Stimulated activated CD8-positive, alpha-beta memory T cell treated with anti-CD3 and anti-CD28 coated beads, Interleukin-7, amount 100 ng/mL, for 48 hours (primary cell): ENCODE results near the gene GPX3.

Source experiments
- DNase-seq, 2 donors: peaks; one replicate each; pipeline ENCODE4 v3.0.0-alpha.2; 2020; ENCODE audit warnings: low read depth in 1 of 2; ENCODE audit errors: extremely low read depth in 1 of 2

GPX3 gene

GRCh38 chr5:151012862-151013261 is 7.5 kb upstream of the GPX3 start:
- DNase-seq, result no peak

GRCh38 chr5:151014680-151015343 is 5.6 kb upstream of the GPX3 start:
- no peak for DNase-seq

- no peak for DNase-seq
Measured at GRCh38 chr5:151015974-151016587, 4.3 kb upstream of the GPX3 start.

DNA sequence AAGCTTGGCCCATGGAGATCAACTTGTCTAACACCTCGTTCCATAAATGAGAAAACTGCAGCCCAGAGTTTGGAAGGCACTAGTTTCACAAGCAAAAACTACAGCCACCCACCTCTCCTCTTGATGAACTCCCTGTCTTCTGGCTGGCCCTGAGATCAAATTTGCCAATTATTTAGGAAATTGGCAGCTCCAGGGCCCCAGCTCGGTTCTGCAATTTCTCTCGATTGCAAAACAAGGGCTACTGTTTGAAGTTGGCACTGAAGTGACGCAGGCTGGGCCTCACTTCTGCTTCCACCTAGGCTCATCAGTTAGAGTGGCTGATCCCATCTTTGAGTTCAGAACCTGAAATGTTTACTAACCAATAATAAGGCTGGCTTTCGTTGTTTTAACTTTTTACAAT is 3.7 kb upstream of the GPX3 start:
- no peak for DNase-seq

- no peak for DNase-seq
Measured at GRCh38 chr5:151017897-151018296, 2.5 kb upstream of the GPX3 start.

DNA sequence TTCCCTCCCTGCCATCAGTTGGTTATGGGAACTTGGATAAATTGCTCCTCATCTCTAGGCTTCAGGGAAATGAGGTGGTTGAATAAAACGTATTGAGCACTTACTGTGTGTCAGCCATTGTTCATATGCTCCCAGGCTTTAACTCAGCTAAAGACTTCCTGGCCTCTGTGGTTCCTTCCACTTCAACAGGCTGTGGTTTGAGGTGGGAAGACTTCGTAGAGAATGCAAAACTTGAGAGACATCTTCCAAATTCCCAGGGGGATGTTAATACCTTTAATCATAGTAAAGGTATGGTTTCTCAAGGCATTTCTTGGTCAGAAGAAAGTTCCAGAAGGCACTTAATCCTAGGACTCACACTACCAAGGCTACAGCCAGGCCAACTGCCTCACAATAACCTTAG is 1.5 kb upstream of the GPX3 start:
- no peak for DNase-seq

DNA sequence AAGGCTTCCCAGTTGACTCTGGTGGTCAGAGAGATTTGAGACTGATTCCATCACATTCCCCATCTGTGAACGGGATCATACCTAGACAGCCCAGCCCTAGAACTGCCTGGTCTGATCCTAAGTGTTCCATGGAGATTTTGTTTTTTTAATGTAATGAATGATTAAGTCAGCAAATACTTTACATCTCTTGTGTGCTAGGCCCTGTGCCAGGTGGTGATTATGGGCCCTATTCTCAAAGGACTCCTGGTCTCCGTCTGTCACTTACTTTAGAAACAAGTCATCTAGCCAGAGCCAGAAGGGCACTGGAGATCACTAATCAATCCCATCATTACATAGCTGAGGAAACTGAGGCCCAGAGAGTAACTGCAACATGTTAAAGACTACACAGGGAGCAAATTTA is 1.1 kb upstream of the GPX3 start:
- DNase-seq, result no peak

DNA sequence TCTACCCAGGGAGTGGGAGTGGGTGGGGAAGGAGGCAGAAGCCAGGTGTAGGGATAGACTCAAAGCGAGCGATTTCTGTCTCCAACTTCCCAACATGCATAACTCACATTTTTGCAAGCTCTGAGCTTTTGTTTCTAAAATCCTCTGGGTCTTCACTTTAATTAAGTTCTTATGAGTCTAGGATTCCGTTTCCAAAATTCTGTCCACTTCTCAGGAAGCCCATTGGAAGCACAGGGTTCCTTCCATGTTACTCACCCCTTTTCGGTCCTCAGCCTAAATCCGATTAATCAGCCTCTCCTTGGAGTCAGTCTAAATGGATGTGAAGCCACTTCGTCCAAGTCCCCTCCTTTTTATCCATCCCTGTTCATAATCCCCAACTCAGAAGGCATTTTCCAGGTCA is 1.4 kb downstream of the GPX3 start:
- no peak for DNase-seq

DNA sequence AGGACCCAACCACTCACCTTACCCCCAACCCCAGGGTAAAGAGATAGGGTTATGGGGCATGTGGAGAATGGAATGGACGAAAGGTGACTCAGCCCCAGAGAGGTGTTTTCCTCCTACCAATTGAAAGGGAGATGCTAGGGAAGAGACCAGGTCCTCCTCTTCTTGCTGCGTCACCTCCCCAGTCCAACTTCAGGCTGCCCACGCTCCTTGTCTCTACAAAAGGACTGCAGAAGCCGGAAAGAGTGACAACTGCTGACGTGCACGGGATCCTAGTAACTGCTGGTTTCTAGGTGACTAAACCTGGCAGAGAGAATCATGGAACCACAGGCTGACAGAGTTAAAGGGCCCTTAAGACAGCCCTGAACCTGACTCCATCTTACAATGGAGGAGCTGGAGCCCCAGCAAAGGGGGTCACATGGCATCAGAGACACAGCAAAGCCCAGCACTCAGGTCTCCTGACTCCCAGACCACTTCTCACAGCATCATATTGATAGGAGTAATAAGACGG is 2.2 kb downstream of the GPX3 start:
- no peak for DNase-seq

GRCh38 chr5:151023047-151023615 is 2.7 kb downstream of the GPX3 start:
- DNase-seq, result no peak

DNA sequence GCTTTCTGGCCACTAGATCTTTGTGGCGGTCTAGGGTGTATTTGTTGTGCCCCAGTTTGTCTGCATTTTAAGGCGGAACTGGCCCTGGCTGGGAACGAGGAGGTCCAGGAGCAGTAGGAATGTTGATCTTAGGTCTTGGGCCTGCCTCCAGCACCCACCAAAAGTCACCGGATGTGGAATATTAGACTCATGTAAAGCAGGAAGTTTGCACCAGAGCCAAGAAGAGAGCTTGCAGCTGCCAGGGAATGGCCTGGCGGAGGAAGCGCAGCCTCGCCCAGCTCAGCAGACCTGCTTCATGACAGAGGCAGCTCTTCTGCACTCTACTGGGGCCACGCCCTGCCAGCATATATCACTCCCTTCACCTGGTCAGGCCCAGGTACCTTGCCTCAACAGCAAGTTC is 3.3 kb downstream of the GPX3 start:
- DNase-seq, result no peak

- DNase-seq, result no peak
Measured at GRCh38 chr5:151024440-151025249, 4.3 kb downstream of the GPX3 start.

DNA sequence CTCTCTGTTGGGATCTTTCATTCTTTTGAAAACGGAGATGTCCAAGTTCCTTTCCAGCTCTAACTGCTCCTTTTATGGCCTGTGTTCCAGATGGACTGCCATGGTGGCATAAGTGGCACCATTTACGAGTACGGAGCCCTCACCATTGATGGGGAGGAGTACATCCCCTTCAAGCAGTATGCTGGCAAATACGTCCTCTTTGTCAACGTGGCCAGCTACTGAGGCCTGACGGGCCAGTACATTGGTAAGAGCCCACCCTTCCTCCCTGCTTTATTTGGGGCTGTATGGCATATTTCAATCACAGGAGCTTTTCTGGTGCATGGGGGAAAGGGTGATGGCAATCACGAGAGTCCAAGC is 4.8 kb downstream of the GPX3 start:
- DNase-seq, result no peak

DNA sequence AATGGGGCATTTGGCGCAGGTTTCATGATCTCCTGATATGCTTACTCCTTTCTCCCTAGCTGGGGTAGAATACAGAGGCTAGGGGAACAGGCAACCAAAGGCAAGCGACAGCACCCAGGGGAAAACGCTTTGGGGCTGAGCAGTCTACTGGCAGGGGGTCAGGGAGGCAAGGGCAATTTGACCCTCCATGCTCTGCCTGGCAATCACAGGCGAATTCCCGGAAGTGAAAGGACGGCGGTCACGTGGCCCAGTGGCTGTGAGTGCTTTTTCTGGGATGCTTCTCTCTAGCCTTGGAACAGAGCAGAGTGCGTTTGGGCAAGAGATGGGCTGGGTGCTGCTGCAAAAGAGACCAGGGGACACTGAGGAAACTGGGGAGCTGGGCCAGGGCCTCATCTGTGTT is 5.7 kb downstream of the GPX3 start:
- DNase-seq, result no peak

- DNase-seq, result no peak
Measured at GRCh38 chr5:151026679-151027078, 6.3 kb downstream of the GPX3 start.

DNA sequence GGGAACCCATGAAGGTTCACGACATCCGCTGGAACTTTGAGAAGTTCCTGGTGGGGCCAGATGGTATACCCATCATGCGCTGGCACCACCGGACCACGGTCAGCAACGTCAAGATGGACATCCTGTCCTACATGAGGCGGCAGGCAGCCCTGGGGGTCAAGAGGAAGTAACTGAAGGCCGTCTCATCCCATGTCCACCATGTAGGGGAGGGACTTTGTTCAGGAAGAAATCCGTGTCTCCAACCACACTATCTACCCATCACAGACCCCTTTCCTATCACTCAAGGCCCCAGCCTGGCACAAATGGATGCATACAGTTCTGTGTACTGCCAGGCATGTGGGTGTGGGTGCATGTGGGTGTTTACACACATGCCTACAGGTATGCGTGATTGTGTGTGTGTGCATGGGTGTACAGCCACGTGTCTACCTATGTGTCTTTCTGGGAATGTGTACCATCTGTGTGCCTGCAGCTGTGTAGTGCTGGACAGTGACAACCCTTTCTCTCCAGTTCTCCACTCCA is 7.6 kb downstream of the GPX3 start:
- no peak for DNase-seq

- DNase-seq, result no peak
Measured at GRCh38 chr5:151028717-151029116, 8.3 kb downstream of the GPX3 start.

- no peak for DNase-seq
Measured at GRCh38 chr5:151029179-151030055, 9.0 kb downstream of the GPX3 start.

DNA sequence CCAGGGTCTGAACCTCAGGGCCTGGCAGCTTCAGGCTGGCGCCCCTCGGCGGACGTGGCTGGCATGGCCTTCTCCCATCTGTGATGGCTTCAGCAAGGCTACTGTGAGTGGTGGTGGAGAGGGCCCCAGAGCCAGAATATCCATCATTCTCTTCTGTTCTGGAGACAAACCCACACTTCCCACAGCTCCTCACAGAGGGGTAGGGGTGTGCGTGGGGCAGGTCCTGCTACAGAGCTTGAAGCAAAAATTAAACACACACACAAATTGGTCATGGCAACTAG is 9.6 kb downstream of the GPX3 start:
- no peak for DNase-seq

DNA sequence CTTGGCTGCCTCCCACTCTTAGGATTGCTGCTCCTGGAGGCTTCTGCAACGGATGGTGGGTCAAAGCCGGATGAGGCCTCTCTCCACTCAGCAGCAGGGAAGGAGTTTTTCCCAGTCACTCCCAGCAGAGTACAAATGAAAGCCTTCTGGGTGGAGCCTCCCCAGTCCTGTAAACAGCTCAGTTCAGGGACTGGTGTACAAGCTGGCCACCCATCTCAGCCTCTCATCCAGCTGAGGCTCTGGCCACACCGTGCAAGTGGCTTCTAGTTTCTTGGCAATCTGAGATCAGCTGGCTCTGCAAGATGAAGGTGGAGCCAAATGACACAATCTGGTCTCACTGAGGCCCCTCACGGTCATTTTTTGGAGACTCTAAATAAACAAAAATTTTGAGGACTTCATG is 10.0 kb downstream of the GPX3 start:
- no peak for DNase-seq

- DNase-seq, result no peak
Measured at GRCh38 chr5:151031554-151031953, 11.2 kb downstream of the GPX3 start.
